ENCODE data around the gene KCNH3.

The KCNH3 gene

DNA sequence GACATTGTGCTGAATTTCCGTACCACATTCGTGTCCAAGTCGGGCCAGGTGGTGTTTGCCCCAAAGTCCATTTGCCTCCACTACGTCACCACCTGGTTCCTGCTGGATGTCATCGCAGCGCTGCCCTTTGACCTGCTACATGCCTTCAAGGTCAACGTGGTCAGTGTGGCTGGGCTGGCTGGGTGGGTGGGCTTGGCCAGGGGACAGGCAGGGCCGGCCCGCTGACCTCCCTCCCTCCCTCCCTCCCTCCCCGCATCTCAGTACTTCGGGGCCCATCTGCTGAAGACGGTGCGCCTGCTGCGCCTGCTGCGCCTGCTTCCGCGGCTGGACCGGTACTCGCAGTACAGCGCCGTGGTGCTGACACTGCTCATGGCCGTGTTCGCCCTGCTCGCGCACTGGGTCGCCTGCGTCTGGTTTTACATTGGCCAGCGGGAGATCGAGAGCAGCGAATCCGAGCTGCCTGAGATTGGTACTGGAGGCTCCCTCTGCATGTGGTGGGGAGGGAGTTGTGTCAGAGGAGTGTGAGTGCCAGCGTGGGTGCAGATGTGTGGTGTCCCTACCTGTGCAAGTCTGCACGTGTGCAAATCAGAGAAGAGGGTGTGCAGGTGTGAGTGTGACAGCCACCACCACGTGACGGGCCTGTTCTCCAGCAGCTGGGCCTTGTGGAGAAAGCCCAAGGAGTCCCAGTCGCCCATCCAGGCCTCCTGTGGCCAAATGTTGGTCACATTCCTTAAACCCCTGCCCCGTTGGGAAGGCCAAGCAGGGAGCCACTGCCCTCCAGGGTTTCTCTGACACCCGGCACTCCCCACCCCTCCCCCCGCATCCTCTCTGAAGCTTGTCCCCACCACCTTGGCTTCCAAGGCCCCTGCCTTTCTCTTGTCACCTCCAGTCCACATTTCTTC, 5.3 kb downstream of the KCNH3 start:
- no peak for DNase-seq (ENCODE audit: low read depth in 2 of 2)

DNA sequence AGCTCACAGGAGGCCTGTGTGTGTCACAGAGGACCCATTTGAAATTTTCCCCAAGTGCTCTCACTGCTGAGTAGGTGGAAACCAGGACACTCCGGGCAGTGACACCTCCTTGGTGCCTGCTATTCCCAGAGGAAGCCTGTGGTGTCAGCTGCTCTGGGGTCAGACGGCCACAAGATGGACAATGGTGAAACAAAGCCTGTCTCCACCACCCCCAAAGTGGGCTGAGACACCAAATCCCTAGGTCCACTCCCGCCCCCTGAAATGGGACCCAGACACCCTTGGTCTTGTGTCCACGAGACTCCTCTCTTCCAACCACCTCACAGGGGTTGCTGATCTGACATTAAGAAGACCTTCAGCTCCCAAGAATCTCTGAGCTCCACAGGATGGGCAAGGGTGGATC, 7.0 kb downstream of the KCNH3 start:
- no peak for DNase-seq (ENCODE audit: low read depth in 2 of 2)

- no peak for DNase-seq (ENCODE audit: low read depth in 2 of 2)
These were observed 7.7 kb downstream of the KCNH3 start for GRCh38 chr12:49546481-49546880.

- DNase-seq (ENCODE audit: low read depth in 2 of 2) = no peak
These were observed 8.4 kb downstream of the KCNH3 start for GRCh38 chr12:49547090-49547690.

DNA sequence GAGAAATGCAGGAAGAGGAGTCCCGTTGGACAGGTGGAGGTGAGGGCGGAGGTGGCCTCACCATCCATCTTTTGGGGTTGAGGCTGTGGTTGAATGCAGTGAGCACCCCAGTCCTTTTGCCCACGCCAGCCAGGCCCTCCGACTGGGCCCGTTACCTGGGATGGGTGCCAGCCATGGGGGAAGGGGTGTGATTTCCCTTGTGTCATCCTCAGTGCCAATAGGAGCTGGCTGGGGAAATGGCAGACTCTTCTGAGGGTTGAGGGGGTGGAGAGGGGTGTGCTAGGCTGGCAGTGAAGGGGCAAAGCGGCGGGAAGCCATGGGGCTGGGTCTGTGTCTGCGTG, 9.6 kb downstream of the KCNH3 start:
- DNase-seq (ENCODE audit: low read depth in 2 of 2) = no peak

GRCh38 chr12:49548822-49549648, 10.2 kb downstream of the KCNH3 start:
- no peak for DNase-seq (ENCODE audit: low read depth in 2 of 2)

DNA sequence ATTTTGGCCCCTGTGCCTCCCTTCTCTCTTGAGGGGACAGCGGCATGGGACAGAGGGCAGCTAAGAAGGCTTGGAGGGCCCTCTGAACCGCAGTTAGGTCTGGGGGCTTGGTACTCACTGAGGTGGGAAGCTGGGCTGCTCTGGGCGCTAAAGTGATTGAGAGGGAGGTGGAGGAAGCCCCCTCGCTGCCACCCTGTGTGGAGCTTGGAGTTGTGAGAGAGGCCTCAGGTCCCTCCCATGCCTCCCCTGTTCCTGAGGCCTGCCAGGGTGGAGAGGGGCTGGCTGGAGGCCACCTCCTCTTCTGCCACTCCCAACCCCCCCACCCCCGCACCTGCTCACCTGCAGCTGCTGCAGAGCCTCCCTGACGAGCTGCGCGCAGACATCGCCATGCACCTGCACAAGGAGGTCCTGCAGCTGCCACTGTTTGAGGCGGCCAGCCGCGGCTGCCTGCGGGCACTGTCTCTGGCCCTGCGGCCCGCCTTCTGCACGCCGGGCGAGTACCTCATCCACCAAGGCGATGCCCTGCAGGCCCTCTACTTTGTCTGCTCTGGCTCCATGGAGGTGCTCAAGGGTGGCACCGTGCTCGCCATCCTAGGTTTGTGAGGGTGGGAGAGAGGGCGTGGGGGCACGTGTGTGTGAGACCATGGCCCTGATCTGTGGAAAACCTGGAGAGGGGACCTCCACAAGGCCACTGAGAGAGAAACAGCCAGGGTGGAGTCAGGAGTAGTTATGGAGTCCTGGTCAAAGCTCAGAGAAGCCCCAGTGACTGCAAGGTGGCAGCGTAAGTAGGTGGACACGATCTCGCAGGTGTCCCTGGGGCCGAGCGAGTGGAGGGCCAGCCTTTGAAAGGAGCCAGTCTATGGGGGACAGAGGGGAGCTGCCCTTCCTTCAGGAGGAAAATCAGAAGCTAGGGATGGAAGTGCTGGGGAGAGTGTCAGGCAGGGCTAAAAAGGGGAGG, 11.2 kb downstream of the KCNH3 start:
- no peak for DNase-seq (ENCODE audit: low read depth in 2 of 2)

- DNase-seq (ENCODE audit: low read depth in 2 of 2) = no peak
These were observed 11.9 kb downstream of the KCNH3 start for GRCh38 chr12:49550693-49551252.

GRCh38 chr12:49552014-49552413, 13.2 kb downstream of the KCNH3 start:
- no peak for DNase-seq (ENCODE audit: low read depth in 2 of 2)

GRCh38 chr12:49552425-49552824, 13.6 kb downstream of the KCNH3 start:
- no peak for DNase-seq (ENCODE audit: low read depth in 2 of 2)

- DNase-seq (ENCODE audit: low read depth in 2 of 2) = no peak
These were observed 14.1 kb downstream of the KCNH3 start for GRCh38 chr12:49552899-49553298.

GRCh38 chr12:49553512-49554088, 14.8 kb downstream of the KCNH3 start:
- no peak for DNase-seq (ENCODE audit: low read depth in 2 of 2)

DNA sequence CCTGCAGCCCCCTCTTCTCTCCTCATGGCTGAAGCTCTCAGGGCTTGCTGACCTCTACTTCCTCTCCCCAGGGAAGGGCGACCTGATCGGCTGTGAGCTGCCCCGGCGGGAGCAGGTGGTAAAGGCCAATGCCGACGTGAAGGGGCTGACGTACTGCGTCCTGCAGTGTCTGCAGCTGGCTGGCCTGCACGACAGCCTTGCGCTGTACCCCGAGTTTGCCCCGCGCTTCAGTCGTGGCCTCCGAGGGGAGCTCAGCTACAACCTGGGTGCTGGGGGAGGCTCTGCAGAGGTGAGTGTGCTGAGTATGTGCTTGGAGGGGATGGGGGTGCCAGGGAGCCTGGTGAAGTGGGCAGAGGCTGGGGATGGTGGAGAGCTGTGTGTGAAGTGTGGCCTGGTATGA, 15.4 kb downstream of the KCNH3 start:
- DNase-seq (ENCODE audit: low read depth in 2 of 2) = no peak

DNA sequence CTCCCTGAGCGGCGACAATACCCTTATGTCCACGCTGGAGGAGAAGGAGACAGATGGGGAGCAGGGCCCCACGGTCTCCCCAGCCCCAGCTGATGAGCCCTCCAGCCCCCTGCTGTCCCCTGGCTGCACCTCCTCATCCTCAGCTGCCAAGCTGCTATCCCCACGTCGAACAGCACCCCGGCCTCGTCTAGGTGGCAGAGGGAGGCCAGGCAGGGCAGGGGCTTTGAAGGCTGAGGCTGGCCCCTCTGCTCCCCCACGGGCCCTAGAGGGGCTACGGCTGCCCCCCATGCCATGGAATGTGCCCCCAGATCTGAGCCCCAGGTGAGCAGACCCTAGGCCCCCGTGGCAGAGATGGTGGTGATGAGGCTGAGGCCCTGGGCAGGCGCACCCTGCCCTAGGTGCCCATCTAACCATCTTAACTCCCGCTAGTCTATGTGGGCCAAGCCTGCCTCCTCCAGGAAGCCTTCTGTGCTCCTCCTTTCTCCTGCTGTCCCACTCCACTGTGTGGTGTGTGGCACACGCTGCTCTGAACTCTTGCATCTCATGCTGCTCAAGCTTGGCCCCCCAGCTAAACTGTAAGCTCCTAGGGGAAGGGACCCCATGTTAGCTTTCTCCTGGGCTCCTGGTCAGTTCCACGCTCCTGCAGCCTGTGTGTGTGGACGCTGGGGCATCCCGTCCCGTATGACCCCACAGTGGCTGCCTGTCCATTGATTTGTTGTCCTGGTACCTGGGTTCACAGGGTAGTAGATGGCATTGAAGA, 17.0 kb downstream of the KCNH3 start:
- DNase-seq (ENCODE audit: low read depth in 2 of 2) = no peak

DNA sequence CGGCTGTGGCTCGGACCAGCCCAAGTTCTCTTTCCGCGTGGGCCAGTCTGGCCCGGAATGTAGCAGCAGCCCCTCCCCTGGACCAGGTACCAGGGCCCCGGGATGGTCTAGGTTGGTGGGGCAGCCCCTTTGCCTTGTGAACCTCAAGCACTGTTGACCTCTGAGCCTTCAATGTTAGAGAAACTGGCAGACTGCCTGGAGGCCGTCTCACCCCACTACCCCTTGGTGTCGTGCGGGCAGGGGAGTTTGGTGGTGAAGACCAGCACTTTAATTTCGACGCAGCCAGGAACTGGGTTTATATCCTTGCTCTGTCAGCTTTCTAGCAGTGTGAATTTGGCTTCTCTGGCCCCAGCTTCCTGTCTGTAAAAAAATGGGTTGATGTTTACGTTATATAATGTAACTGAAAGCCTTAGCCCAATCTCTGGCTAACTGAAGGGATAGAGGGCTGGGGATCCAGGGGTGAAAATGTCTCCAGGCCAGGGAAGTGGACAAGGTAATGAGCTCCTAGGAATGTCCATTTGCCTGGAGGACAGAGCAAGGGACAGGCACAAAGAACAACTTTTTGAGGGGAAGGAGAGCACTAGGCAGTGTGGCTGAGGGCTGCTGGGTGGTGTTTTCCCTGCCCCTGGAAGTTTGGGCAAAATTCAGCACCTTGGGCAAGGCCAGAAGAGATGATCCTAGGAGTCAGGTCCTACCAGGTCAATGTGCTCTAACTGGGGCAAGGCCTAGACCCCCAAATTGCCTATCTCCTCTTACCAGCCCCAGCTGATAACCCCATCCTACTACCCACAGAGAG, 17.8 kb downstream of the KCNH3 start:
- DNase-seq (ENCODE audit: low read depth in 2 of 2) = no peak

DNA sequence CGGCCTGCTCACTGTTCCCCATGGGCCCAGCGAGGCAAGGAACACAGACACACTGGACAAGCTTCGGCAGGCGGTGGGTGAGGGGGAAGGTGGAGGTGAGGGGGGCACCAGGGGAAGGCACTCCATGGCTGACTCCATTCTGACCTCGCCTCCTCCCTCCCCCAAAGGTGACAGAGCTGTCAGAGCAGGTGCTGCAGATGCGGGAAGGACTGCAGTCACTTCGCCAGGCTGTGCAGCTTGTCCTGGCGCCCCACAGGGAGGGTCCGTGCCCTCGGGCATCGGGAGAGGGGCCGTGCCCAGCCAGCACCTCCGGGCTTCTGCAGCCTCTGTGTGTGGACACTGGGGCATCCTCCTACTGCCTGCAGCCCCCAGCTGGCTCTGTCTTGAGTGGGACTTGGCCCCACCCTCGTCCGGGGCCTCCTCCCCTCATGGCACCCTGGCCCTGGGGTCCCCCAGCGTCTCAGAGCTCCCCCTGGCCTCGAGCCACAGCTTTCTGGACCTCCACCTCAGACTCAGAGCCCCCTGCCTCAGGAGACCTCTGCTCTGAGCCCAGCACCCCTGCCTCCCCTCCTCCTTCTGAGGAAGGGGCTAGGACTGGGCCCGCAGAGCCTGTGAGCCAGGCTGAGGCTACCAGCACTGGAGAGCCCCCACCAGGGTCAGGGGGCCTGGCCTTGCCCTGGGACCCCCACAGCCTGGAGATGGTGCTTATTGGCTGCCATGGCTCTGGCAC, 18.5 kb downstream of the KCNH3 start:
- no peak for DNase-seq (ENCODE audit: low read depth in 2 of 2)

GRCh38 chr12:49557917-49558215, 19.0 kb downstream of the KCNH3 start:
- DNase-seq (ENCODE audit: low read depth in 2 of 2) = no peak

DNA sequence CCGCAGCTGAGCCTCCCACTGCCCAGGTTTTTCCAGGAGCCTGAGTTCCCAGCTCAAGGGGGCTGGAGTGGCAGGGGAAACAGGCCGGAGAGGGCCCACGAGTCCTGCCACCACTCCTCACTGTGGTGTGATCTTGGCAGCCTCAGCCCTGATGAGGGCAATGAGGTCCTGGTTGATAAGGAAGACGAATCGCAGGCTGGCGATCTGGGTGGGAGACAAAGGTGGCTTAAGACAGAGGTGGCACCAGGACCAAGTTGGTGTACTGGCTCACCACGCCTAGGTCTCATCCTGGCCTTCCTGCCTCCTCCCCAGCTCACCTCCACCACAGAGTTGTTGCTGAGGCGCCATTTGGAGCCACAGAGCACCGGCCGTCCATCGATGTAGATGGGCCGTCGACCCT, 19.7 kb downstream of the KCNH3 start:
- DNase-seq (ENCODE audit: low read depth in 2 of 2) = no peak
